Activated CD4-positive, alpha-beta T cell treated with anti-CD3 and anti-CD28 coated beads, Interleukin-2, amount 50 U/mL, for 4 hours (primary cell): Measurements from ENCODE around the gene DBET.
"Not testable (repeated sequence)": the region's sequence is repeated elsewhere in the genome, so short reads cannot be mapped to it uniquely, and the experiment has no call there.

Experiments
- DNase-seq, 2 experiments: peaks; one replicate each; pipeline ENCODE4 v3.0.0-alpha.2; 2020

The DBET gene

GRCh38 chr4:190064342-190064741 is at the start of gene DBET:
DBET (plus strand) TSS chr4:190064502.
- DNase-seq: not testable (repeated sequence)

GRCh38 chr4:190014771-190015537 is 49.3 kb upstream of the DBET start:
- no peak for DNase-seq

- no peak for DNase-seq
Observed at GRCh38 chr4:190015538-190016368, 48.5 kb upstream of the DBET start.

GRCh38 chr4:190016369-190017289 is 47.7 kb upstream of the DBET start:
- DNase-seq: no peak

- no peak for DNase-seq
Observed at GRCh38 chr4:190017357-190018200, 46.7 kb upstream of the DBET start.

- DNase-seq: no peak
Observed at GRCh38 chr4:190018201-190018920, 45.9 kb upstream of the DBET start.

GRCh38 chr4:190019023-190019858 is 45.1 kb upstream of the DBET start:
- no peak for DNase-seq

GRCh38 chr4:190019859-190020463 is 44.3 kb upstream of the DBET start:
- DNase-seq: not testable (repeated sequence)

- DNase-seq: no peak
Observed at GRCh38 chr4:190020790-190021717, 43.2 kb upstream of the DBET start.

- not testable (repeated sequence) for DNase-seq
Observed at GRCh38 chr4:190021973-190022372, 42.3 kb upstream of the DBET start.

- DNase-seq: not testable (repeated sequence)
Observed at GRCh38 chr4:190022614-190023281, 41.6 kb upstream of the DBET start.

- not testable (repeated sequence) for DNase-seq
Observed at GRCh38 chr4:190027156-190027555, 37.1 kb upstream of the DBET start, which contains the start of gene FRG2. FRG2 (minus strand) TSS chr4:190027256; CDS start chr4:190027204, 52 bp downstream.

- not testable (repeated sequence) for DNase-seq
Observed at GRCh38 chr4:190031264-190031663, 33.0 kb upstream of the DBET start.

GRCh38 chr4:190037704-190038388 is 26.5 kb upstream of the DBET start:
- DNase-seq: not testable (repeated sequence)

- DNase-seq: not testable (repeated sequence)
Observed at GRCh38 chr4:190040873-190041272, 23.4 kb upstream of the DBET start.

GRCh38 chr4:190047627-190048026 is 16.7 kb upstream of the DBET start:
- DNase-seq: not testable (repeated sequence)
